Measurements from ENCODE around the gene UBE2E2.

Gene UBE2E2

DNA sequence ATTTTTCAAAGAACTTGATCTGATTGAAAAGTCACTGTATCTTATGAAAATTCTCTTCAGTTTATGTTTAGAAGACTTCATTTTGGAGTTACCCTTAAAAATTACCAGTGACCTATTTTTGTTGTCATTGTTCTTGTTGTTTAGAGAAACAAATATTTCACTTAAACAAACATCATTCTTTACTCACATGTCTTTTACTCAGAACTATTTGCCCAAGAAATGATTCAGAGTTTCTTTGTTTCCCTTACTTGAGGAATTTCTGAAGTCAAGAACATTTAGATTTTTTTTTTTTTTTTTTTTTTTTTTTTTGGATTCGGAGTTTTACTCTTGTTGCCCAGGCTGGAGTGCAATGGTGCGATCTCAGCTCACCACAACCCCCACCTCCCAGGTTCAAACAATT lies 343.1 kb downstream of the UBE2E2 start:
- TF ChIP-seq CTCF (IDR thresholded peaks at IDR 0.05; ENCODE audit: borderline replicate concordance, insufficient read depth, low read depth, low read length) = no peak
- H3K4me3 ChIP-seq (ENCODE audit: low read depth, low read length) = no peak overlapping the region

- no peak for TF ChIP-seq CTCF (IDR thresholded peaks at IDR 0.05; ENCODE audit: borderline replicate concordance, insufficient read depth, low read depth, low read length)
- no peak overlapping the region for H3K4me3 ChIP-seq (ENCODE audit: low read depth, low read length)
Observed at GRCh38 chr3:23547905-23548650, 345.0 kb downstream of the UBE2E2 start.

DNA sequence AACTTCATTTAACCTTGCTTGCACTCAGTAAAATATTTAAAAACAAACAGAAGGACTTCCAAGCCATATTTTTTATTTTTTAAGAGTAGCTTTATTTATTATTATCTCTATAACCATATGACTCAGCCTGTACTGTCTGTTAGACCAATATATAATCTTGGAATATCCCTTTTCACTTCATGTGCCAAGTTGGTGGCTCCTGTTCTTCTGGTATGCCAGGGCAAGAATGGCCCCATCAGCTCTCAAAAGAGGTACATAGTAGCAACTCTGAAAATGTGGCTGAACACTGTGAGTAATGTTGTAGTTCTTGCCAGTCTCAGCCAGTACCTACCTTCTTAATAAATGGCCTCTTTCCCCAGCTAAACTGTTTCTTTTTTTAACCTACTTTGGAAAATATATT lies 345.6 kb downstream of the UBE2E2 start:
- no peak overlapping the region for H3K4me3 ChIP-seq (ENCODE audit: low read depth, low read length)
- TF ChIP-seq CTCF (IDR thresholded peaks at IDR 0.05; ENCODE audit: borderline replicate concordance, insufficient read depth, low read depth, low read length) = no peak

GRCh38 chr3:23549148-23549910 lies 346.2 kb downstream of the UBE2E2 start:
- TF ChIP-seq CTCF (IDR thresholded peaks at IDR 0.05; ENCODE audit: borderline replicate concordance, insufficient read depth, low read depth, low read length) = no peak
- no peak overlapping the region for H3K4me3 ChIP-seq (ENCODE audit: low read depth, low read length)

DNA sequence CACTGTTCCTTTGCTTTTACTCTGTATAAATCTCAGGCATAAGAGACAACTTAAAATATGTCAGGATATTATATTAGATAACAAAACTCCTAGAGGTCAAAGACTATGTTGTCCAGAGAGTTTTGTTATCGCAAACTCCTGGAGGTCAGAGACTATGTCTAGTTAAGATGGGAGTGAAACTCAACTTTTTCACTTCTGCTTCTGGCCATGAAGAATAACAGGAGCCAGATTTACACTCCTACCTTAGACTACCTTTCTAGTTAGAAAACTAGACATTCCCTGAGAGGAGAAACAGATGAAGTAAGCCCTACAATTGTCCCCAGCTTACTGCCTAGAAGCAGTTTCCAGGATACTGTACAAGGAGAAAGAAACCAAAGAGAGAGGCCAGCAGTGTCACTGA lies 347.3 kb downstream of the UBE2E2 start:
- TF ChIP-seq CTCF (IDR thresholded peaks at IDR 0.05; ENCODE audit: borderline replicate concordance, insufficient read depth, low read depth, low read length) = no peak
- H3K4me3 ChIP-seq (ENCODE audit: low read depth, low read length) = no peak overlapping the region

DNA sequence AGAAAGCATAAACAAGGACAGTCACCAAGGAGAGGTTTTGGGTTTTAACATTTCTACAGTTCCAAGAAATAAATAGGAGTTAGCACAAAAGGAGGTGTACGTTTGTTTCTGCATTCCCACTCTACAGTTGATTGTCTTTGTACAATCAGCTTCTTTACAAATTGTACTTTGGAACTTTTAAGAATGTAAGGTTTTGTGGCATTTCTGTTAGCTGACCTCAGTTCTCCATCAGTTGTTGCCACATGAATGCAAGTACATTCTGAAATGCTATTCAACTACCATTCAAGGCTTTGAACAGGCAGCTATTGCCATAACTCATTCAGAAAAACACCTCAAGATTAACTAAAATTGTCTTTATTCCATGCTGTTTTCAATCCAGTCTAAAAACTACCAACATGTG lies 349.4 kb downstream of the UBE2E2 start:
- no peak for TF ChIP-seq CTCF (IDR thresholded peaks at IDR 0.05; ENCODE audit: borderline replicate concordance, insufficient read depth, low read depth, low read length)
- no peak overlapping the region for H3K4me3 ChIP-seq (ENCODE audit: low read depth, low read length)

DNA sequence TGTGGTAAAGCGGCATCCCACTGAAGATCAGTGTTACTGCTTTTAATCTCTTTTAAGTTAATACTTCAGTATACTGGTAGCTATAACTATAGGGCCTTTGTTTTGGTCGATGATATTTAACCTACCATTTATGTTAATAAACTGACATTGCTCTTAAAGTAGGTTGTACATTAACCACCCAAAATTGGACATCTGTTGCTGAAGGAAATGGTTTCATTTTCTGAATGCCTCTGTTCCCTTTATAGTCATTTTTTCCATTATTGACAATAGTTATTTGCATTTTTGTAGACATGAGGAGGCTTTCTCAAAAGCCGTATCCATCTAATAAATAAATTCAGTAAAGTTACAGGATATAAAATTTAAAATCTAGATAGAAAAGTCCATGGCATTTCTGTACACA lies 350.2 kb downstream of the UBE2E2 start:
- TF ChIP-seq CTCF (IDR thresholded peaks at IDR 0.05; ENCODE audit: borderline replicate concordance, insufficient read depth, low read depth, low read length) = no peak
- H3K4me3 ChIP-seq (ENCODE audit: low read depth, low read length) = no peak overlapping the region
